Keratinocyte (primary cell): ENCODE results near the gene PIP4P1.
"Not testable (repeated sequence)": the region's sequence is repeated elsewhere in the genome, so short reads cannot be mapped to it uniquely, and the experiment has no call there.

Experiments used
- EZH2 ChIP-seq: IDR thresholded peaks from one replicate; pipeline ENCODE4 v1.6.1; 2012; ENCODE audit warnings: inconsistent platforms, mild to moderate bottlenecking, low read length, moderate library complexity
- TF ChIP-seq, protein P1 (sequence below), 3 experiments: IDR thresholded peaks in 1 of 3; conservative IDR thresholded peaks in 1 of 3; optimal IDR thresholded peaks in 1 of 3; 2 replicates in 2 of 3; 3 replicates in 1 of 3; pipeline versions ENCODE3 to v1.5.1; 2011; ENCODE audit warnings: low read length in 3 of 3, mild to moderate bottlenecking in 3 of 3, moderate library complexity in 2 of 3, control low read depth in 1 of 3, inconsistent platforms in 1 of 3; ENCODE audit not compliant: insufficient read depth in 2 of 3; ENCODE audit errors: extremely low read depth in 1 of 3

DNA sequence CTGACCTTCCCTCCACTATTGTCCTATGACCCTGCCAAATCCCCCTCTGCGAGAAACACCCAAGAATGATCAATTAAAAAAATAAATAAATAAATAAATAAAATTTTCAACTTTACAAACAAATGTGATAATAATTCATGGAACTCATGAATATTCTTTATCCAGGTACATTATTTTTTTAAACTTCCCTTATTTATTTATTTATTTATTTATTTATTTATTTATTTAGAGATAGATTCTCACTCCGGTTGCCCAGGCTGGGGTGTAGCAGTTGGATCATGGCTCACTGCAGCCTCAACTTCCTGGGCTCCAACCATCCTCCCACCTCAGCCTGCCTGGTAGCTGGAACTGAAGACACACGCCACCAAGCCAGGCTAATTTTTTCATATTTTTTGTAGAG lies 46.3 kb upstream of the PIP4P1 start:
- TF ChIP-seq, protein P1, sequence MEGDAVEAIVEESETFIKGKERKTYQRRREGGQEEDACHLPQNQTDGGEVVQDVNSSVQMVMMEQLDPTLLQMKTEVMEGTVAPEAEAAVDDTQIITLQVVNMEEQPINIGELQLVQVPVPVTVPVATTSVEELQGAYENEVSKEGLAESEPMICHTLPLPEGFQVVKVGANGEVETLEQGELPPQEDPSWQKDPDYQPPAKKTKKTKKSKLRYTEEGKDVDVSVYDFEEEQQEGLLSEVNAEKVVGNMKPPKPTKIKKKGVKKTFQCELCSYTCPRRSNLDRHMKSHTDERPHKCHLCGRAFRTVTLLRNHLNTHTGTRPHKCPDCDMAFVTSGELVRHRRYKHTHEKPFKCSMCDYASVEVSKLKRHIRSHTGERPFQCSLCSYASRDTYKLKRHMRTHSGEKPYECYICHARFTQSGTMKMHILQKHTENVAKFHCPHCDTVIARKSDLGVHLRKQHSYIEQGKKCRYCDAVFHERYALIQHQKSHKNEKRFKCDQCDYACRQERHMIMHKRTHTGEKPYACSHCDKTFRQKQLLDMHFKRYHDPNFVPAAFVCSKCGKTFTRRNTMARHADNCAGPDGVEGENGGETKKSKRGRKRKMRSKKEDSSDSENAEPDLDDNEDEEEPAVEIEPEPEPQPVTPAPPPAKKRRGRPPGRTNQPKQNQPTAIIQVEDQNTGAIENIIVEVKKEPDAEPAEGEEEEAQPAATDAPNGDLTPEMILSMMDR (optimal IDR thresholded peaks at IDR 0.05 in 1 of 3, IDR thresholded peaks at IDR 0.05 in 1 of 3, conservative IDR thresholded peaks at IDR 0.05 in 1 of 3; ENCODE audit: extremely low read depth in 1 of 3, insufficient read depth in 2 of 3, low read length in 3 of 3) = not testable (repeated sequence)
- not testable (repeated sequence) for TF ChIP-seq EZH2
